GM23338 (cell line): ENCODE data around the gene KIFC3. TPM values are rescaled to one million over a fixed set of nuclear protein-coding genes. Genes with fewer than 3 reads are reported as not detected.

Source experiments
- ATAC-seq: fragments of 200-7000 bp; cut with Tn5 transposase; 3 replicates; pipeline ENCODE4 v1.9.1; 2020
- DNase-seq: peaks from one replicate; pipeline ENCODE4 v3.0.0-alpha.2; 2015; ENCODE audit warnings: low spot score
- H2AFZ ChIP-seq: fragments of 200-600 bp; sonication (generic); 2 replicates; pipeline ENCODE4 v1.8.0; 2016; ENCODE audit warnings: antibody characterized with exemption, mild to moderate bottlenecking, moderate library complexity
- H3F3A ChIP-seq: fragments of 200-600 bp; sonication (generic); replicated peaks from 2 replicates; pipeline ENCODE4 v1.8.0; 2017; ENCODE audit warnings: antibody characterized with exemption, mixed run types, low read depth
- H3K27ac ChIP-seq: fragments of 200-600 bp; sonication (generic); 2 replicates; pipeline ENCODE4 v1.6.1; 2016; ENCODE audit warnings: low read depth
- H3K27me3 ChIP-seq: fragments of 200-600 bp; sonication (generic); 2 replicates; pipeline ENCODE4 v1.8.0; 2016; ENCODE audit warnings: mild to moderate bottlenecking, mixed run types, moderate library complexity; ENCODE audit not compliant: insufficient read depth
- H3K36me3 ChIP-seq: fragments of 200-600 bp; sonication (generic); 2 replicates; pipeline ENCODE4 v1.8.0; 2016; ENCODE audit warnings: mild to moderate bottlenecking; ENCODE audit not compliant: insufficient read depth
- H3K4me1 ChIP-seq: fragments of 200-600 bp; sonication (generic); 2 replicates; pipeline ENCODE4 v1.8.0; 2016; ENCODE audit warnings: mild to moderate bottlenecking, moderate library complexity; ENCODE audit not compliant: insufficient read depth
- H3K4me2 ChIP-seq: fragments of 200-600 bp; sonication (generic); 2 replicates; pipeline ENCODE4 v1.7.1; 2017; ENCODE audit warnings: mixed run types
- H3K4me3 ChIP-seq: fragments of 200-600 bp; sonication (generic); 2 replicates; pipeline ENCODE4 v1.6.1; 2016; ENCODE audit warnings: mixed run types
- H3K79me2 ChIP-seq: fragments of 200-600 bp; sonication (generic); replicated peaks from 2 replicates; pipeline ENCODE4 v1.8.0; 2017; ENCODE audit warnings: mild to moderate bottlenecking; ENCODE audit not compliant: insufficient read depth
- H3K9me2 ChIP-seq: fragments of 200-600 bp; sonication (generic); 2 replicates; pipeline ENCODE4 v1.8.0; 2017; ENCODE audit not compliant: insufficient read depth
- H4K20me1 ChIP-seq: fragments of 200-600 bp; sonication (generic); replicated peaks from 2 replicates; pipeline ENCODE4 v1.8.0; 2017; ENCODE audit warnings: mild to moderate bottlenecking; ENCODE audit not compliant: insufficient read depth
- H3K27ac Mint-ChIP-seq: 2 replicates; pipeline ENCODE4 v1.8.0; 2020; ENCODE audit warnings: inconsistent platforms, mild to moderate bottlenecking, moderate library complexity, mixed read lengths
- H3K27me3 Mint-ChIP-seq: 3 replicates; pipeline ENCODE4 v1.8.0; 2022; ENCODE audit warnings: low read depth, mild to moderate bottlenecking, moderate library complexity, mixed read lengths, inconsistent platforms; ENCODE audit not compliant: insufficient read depth, poor library complexity
- H3K36me3 Mint-ChIP-seq: 3 replicates; pipeline ENCODE4 v1.8.0; 2021; ENCODE audit warnings: low read depth, mild to moderate bottlenecking, inconsistent platforms, moderate library complexity, mixed read lengths
- H3K4me1 Mint-ChIP-seq: 3 replicates; pipeline ENCODE4 v1.8.0; 2020; ENCODE audit warnings: mild to moderate bottlenecking, inconsistent platforms, mixed read lengths
- H3K4me3 Mint-ChIP-seq: 3 replicates; pipeline ENCODE4 v1.8.0; 2021; ENCODE audit warnings: moderate library complexity, mild to moderate bottlenecking, inconsistent platforms, mixed read lengths
- H3K9me3 Mint-ChIP-seq: 3 replicates; pipeline ENCODE4 v1.8.0; 2020; ENCODE audit warnings: moderate library complexity, mild to moderate bottlenecking, inconsistent platforms, mixed read lengths
- CREB1 ChIP-seq: fragments of 250-450 bp; sonication (Bioruptor Pico); IDR thresholded peaks from 2 replicates; pipeline ENCODE4 v1.5.0; 2020; ENCODE audit warnings: low read depth, mild to moderate bottlenecking, moderate library complexity
- JUNB ChIP-seq: IDR thresholded peaks from one replicate; pipeline ENCODE4 v1.6.1; 2016; ENCODE audit warnings: antibody characterized with exemption; ENCODE audit not compliant: unreplicated experiment
- POLR2AphosphoS5 ChIP-seq: IDR thresholded peaks from 2 replicates; pipeline ENCODE4 v1.6.1; 2016; ENCODE audit warnings: antibody characterized with exemption, low read depth
- STAT1 ChIP-seq: IDR thresholded peaks from one replicate; pipeline ENCODE4 v1.6.1; 2016; ENCODE audit warnings: antibody characterized with exemption; ENCODE audit not compliant: unreplicated experiment
- ZNF114 ChIP-seq: fragments of 250-450 bp; sonication (Bioruptor Pico); IDR thresholded peaks from 2 replicates; pipeline ENCODE4 v1.5.0; 2020; ENCODE audit warnings: mild to moderate bottlenecking, moderate library complexity
- polyA plus RNA-seq: library from polyadenylated mRNA; unstranded; fragments of >200 nt; fragmentation: Nextera tagmentation; extraction: Ambion mirVana; gene quantifications from 2 replicates; pipeline ENCODE4 v1.2.1, GENCODE V29; 2016
- total RNA-seq: library from RNA; depleted of rRNA; stranded (reverse); fragments of >200 nt; shearing (Covaris generic); gene quantifications from 2 replicates; pipeline ENCODE4 v1.2.3, GENCODE V29; 2014
- TF ChIP-seq, protein P1 (sequence below), 2 experiments: fragments of 200-600 bp in 1 of 2; sonication (generic) in 1 of 2; conservative IDR thresholded peaks; 2 replicates each; pipeline versions ENCODE4 v1.5.1 to v1.6.1; 2016 to 2017; ENCODE audit warnings: antibody characterized with exemption in 2 of 2, low read depth in 2 of 2, mild to moderate bottlenecking in 2 of 2, moderate library complexity in 1 of 2
- TF ChIP-seq, protein P2 (sequence below): fragments of 250-450 bp; sonication (Bioruptor Pico); IDR thresholded peaks from 2 replicates; pipeline ENCODE4 v1.5.0; 2020; ENCODE audit warnings: mild to moderate bottlenecking, moderate library complexity

Gene KIFC3
- total and polyA plus RNA-seq, 2 experiments from 2014 or later = 4.4 to 12.5 TPM

DNA sequence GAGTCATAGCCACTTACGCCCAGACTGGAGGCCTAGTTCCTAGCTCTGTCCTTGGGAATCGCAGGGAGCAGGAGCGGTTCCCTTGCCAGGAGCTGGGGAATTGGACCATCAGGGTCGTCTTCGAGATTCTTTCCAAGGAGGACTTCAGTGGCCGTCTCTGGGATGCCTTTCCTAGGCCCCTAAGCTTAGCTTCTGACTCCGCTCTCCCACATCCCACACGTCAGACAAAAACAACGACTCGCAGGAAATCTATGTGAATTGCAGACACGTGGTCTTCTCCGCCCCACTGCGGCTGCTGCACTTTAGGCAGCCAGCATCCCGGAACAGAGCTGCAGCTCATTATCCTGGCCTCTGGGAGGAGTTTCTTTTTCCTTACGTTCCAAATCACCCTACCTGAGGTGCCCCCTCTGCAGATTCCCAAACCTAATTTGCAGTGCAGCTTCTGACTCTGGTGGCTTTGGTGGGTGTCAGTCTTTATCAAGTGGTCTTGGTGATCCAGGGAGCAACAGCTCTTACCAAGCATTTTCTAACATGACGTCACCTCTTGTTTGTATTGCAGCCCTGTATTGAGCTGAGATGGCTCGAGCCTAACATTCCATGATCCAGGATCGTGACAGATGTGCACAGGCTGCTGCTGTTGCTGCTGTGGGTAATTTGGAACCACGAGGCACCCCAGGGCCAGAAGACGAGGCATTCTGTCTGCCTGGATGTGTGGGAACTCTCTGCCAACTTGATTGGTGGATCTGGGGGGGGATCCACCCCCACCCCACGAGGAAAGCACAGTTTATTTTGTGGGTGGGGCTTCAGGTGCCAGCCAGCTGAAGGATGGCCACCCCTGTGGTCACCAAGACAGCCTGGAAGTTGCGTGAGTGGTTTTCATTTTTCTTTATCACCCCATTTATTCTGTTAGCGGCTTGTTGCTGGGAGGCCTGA lies 65.6 kb downstream of the KIFC3 start:
- H3K4me3 Mint-ChIP-seq = peak overlapping the region; percentile 99
- peaks cover 8% of the 10 kb centered on the region; the same call in 1 of the 2 replicates for H3K4me1 ChIP-seq
- H4K20me1 ChIP-seq = no peaks in the 10 kb centered on the region
- peaks cover 11% of the 10 kb centered on the region for H3K27me3 Mint-ChIP-seq
- no peaks in the 10 kb centered on the region for H3F3A ChIP-seq
- ATAC-seq = peak; percentile 14
- H3K27me3 ChIP-seq = no peaks in the 10 kb centered on the region
- TF ChIP-seq, protein P1, sequence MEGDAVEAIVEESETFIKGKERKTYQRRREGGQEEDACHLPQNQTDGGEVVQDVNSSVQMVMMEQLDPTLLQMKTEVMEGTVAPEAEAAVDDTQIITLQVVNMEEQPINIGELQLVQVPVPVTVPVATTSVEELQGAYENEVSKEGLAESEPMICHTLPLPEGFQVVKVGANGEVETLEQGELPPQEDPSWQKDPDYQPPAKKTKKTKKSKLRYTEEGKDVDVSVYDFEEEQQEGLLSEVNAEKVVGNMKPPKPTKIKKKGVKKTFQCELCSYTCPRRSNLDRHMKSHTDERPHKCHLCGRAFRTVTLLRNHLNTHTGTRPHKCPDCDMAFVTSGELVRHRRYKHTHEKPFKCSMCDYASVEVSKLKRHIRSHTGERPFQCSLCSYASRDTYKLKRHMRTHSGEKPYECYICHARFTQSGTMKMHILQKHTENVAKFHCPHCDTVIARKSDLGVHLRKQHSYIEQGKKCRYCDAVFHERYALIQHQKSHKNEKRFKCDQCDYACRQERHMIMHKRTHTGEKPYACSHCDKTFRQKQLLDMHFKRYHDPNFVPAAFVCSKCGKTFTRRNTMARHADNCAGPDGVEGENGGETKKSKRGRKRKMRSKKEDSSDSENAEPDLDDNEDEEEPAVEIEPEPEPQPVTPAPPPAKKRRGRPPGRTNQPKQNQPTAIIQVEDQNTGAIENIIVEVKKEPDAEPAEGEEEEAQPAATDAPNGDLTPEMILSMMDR (conservative IDR thresholded peaks at IDR 0.05; ENCODE audit: low read depth in 2 of 2) = peak in 1 of 2 experiments; percentile 12; a peak in 1 of 4 replicates
- no peak for TF ChIP-seq STAT1
- TF ChIP-seq CREB1 (CRISPR knock-in tag) = no peak
- H3K36me3 Mint-ChIP-seq = peaks cover 22% of the 10 kb centered on the region
- no peaks in the 10 kb centered on the region for H3K36me3 ChIP-seq
- H3K4me2 ChIP-seq = peak overlapping the region; percentile 77
- peak overlapping the region; percentile 62 for H3K4me3 ChIP-seq
- peaks cover 11% of the 10 kb centered on the region for H3K4me1 Mint-ChIP-seq
- H3K9me3 Mint-ChIP-seq = no peaks in the 10 kb centered on the region; the same call in 2 of the 3 replicates
- peak overlapping the region; percentile 93 for H3K27ac Mint-ChIP-seq
- peak overlapping the region; percentile 2; the same call in 1 of the 2 replicates for H2AFZ ChIP-seq
- no peak overlapping the region for H3K27ac ChIP-seq
- no peaks in the 10 kb centered on the region for H3K9me2 ChIP-seq
- peak; percentile 73 for DNase-seq
- peaks cover 7% of the 10 kb centered on the region for H3K79me2 ChIP-seq

- Histone ChIP-seq H3K4me3 (peak within 1 kb of the TSS; percentile 62), H3K36me3 (no peaks in the 10 kb centered on the region), H3F3A (no peaks in the 10 kb centered on the region), H3K4me2 (peak within 1 kb of the TSS; percentile 80), H2AFZ (peak within 1 kb of the TSS; percentile 2; the same call in 1 of the 2 replicates), H3K9me2 (no peaks in the 10 kb centered on the region), H3K27me3 (no peaks in the 10 kb centered on the region), H3K79me2 (peaks cover 7% of the 10 kb centered on the region), H4K20me1 (no peaks in the 10 kb centered on the region), H3K27ac (peak within 1 kb of the TSS; percentile 64; the same call in 1 of the 2 replicates), H3K4me1 (peaks cover 8% of the 10 kb centered on the region; the same call in 1 of the 2 replicates)
- peak within 1 kb of the TSS; percentile 100 for H3K27ac Mint-ChIP-seq
- H3K4me1 Mint-ChIP-seq = peaks cover 11% of the 10 kb centered on the region
- DNase-seq (peak; percentile 46), ATAC-seq (no peak)
- H3K4me3 Mint-ChIP-seq = peak within 1 kb of the TSS; percentile 99
- TF ChIP-seq, protein P1 (conservative IDR thresholded peaks at IDR 0.05; ENCODE audit: low read depth in 2 of 2) = no peak
- TF ChIP-seq, protein P2, sequence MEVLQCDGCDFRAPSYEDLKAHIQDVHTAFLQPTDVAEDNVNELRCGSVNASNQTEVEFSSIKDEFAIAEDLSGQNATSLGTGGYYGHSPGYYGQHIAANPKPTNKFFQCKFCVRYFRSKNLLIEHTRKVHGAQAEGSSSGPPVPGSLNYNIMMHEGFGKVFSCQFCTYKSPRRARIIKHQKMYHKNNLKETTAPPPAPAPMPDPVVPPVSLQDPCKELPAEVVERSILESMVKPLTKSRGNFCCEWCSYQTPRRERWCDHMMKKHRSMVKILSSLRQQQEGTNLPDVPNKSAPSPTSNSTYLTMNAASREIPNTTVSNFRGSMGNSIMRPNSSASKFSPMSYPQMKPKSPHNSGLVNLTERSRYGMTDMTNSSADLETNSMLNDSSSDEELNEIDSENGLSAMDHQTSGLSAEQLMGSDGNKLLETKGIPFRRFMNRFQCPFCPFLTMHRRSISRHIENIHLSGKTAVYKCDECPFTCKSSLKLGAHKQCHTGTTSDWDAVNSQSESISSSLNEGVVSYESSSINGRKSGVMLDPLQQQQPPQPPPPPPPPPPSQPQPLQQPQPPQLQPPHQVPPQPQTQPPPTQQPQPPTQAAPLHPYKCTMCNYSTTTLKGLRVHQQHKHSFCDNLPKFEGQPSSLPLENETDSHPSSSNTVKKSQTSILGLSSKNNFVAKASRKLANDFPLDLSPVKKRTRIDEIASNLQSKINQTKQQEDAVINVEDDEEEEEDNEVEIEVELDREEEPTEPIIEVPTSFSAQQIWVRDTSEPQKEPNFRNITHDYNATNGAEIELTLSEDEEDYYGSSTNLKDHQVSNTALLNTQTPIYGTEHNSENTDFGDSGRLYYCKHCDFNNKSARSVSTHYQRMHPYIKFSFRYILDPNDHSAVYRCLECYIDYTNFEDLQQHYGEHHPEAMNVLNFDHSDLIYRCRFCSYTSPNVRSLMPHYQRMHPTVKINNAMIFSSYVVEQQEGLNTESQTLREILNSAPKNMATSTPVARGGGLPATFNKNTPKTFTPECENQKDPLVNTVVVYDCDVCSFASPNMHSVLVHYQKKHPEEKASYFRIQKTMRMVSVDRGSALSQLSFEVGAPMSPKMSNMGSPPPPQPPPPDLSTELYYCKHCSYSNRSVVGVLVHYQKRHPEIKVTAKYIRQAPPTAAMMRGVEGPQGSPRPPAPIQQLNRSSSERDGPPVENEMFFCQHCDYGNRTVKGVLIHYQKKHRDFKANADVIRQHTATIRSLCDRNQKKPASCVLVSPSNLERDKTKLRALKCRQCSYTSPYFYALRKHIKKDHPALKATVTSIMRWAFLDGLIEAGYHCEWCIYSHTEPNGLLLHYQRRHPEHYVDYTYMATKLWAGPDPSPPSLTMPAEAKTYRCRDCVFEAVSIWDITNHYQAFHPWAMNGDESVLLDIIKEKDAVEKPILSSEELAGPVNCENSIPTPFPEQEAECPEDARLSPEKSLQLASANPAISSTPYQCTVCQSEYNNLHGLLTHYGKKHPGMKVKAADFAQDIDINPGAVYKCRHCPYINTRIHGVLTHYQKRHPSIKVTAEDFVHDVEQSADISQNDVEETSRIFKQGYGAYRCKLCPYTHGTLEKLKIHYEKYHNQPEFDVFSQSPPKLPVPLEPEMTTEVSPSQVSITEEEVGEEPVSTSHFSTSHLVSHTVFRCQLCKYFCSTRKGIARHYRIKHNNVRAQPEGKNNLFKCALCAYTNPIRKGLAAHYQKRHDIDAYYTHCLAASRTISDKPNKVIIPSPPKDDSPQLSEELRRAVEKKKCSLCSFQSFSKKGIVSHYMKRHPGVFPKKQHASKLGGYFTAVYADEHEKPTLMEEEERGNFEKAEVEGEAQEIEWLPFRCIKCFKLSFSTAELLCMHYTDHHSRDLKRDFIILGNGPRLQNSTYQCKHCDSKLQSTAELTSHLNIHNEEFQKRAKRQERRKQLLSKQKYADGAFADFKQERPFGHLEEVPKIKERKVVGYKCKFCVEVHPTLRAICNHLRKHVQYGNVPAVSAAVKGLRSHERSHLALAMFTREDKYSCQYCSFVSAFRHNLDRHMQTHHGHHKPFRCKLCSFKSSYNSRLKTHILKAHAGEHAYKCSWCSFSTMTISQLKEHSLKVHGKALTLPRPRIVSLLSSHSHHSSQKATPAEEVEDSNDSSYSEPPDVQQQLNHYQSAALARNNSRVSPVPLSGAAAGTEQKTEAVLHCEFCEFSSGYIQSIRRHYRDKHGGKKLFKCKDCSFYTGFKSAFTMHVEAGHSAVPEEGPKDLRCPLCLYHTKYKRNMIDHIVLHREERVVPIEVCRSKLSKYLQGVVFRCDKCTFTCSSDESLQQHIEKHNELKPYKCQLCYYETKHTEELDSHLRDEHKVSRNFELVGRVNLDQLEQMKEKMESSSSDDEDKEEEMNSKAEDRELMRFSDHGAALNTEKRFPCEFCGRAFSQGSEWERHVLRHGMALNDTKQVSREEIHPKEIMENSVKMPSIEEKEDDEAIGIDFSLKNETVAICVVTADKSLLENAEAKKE = no peak
- TF ChIP-seq POLR2AphosphoS5 (peak; percentile 67), JUNB (no peak), ZNF114 (CRISPR knock-in tag) (no peak)
- H3K36me3 Mint-ChIP-seq = peaks cover 18% of the 10 kb centered on the region
- H3K27me3 Mint-ChIP-seq = peaks cover 12% of the 10 kb centered on the region
- H3K9me3 Mint-ChIP-seq = no peaks in the 10 kb centered on the region; the same call in 2 of the 3 replicates
Measured at GRCh38 chr16:57735755-57736418, 66.4 kb downstream of the KIFC3 start, which contains the start of gene KATNB1. KATNB1 (plus strand) TSS chr16:57735770; CDS start chr16:57737244, 1,474 bp downstream.
